Nephron progenitor cell (in vitro differentiated cells): Measurements from ENCODE around the gene CFAP77.
A peak's percentile ranks its signal among the peaks of the same experiment; 100 is the strongest.

Source experiments
- DNase-seq: peaks from one replicate; pipeline ENCODE4 v3.0.0; 2021
- H3K27ac Mint-ChIP-seq: 2 replicates; pipeline ENCODE4 v1.8.0; 2021; ENCODE audit warnings: mild to moderate bottlenecking, moderate library complexity, mixed read lengths
- H3K27me3 Mint-ChIP-seq: 2 replicates; pipeline ENCODE4 v1.8.0; 2021; ENCODE audit warnings: mild to moderate bottlenecking, low read depth, mixed read lengths; ENCODE audit not compliant: poor library complexity
- H3K36me3 Mint-ChIP-seq: 2 replicates; pipeline ENCODE4 v1.8.0; 2021; ENCODE audit warnings: low read depth, mixed read lengths
- H3K4me1 Mint-ChIP-seq: 2 replicates; pipeline ENCODE4 v1.8.0; 2021; ENCODE audit warnings: mixed read lengths
- H3K4me3 Mint-ChIP-seq: 2 replicates; pipeline ENCODE4 v1.8.0; 2021; ENCODE audit warnings: mild to moderate bottlenecking, moderate library complexity, mixed read lengths
- H3K9me3 Mint-ChIP-seq: 2 replicates; pipeline ENCODE4 v1.8.0; 2021; ENCODE audit warnings: mild to moderate bottlenecking, moderate library complexity, mixed read lengths
- CTCF ChIP-seq: fragments of 200-600 bp; sonication (generic); IDR thresholded peaks from 2 replicates; pipeline ENCODE4 v1.5.0; 2021; ENCODE audit warnings: antibody characterized with exemption

The CFAP77 gene

GRCh38 chr9:132401824-132402223 is 8.2 kb upstream of the CFAP77 start:
- H3K36me3 Mint-ChIP-seq: peaks cover 67% of the 10 kb centered on the region
- H3K27me3 Mint-ChIP-seq: peaks cover 2% of the 10 kb centered on the region
- H3K9me3 Mint-ChIP-seq: no peaks in the 10 kb centered on the region
- no peak overlapping the region for H3K4me3 Mint-ChIP-seq
- H3K27ac Mint-ChIP-seq: peak overlapping the region; percentile 65
- TF ChIP-seq CTCF: no peak
- peaks cover 53% of the 10 kb centered on the region for H3K4me1 Mint-ChIP-seq
- no peak for DNase-seq

GRCh38 chr9:132404228-132404881 is 5.7 kb upstream of the CFAP77 start:
- peaks cover 23% of the 10 kb centered on the region for H3K27me3 Mint-ChIP-seq
- peak overlapping the region; percentile 33 for H3K27ac Mint-ChIP-seq
- peak overlapping the region; percentile 49 for H3K4me3 Mint-ChIP-seq
- DNase-seq: no peak
- H3K4me1 Mint-ChIP-seq: peaks cover 51% of the 10 kb centered on the region
- H3K36me3 Mint-ChIP-seq: peaks cover 48% of the 10 kb centered on the region
- H3K9me3 Mint-ChIP-seq: no peaks in the 10 kb centered on the region
- no peak for TF ChIP-seq CTCF

- Mint-ChIP-seq H3K4me1 (peaks cover 55% of the 10 kb centered on the region), H3K27me3 (peaks cover 44% of the 10 kb centered on the region), H3K36me3 (peaks cover 28% of the 10 kb centered on the region), H3K9me3 (no peaks in the 10 kb centered on the region), H3K27ac (peak within 1 kb of the TSS; percentile 65), H3K4me3 (peak within 1 kb of the TSS; percentile 91)
- no peak for TF ChIP-seq CTCF
- DNase-seq: peak; percentile 85
These were observed 3.4 kb upstream of the CFAP77 start, which contains the start of gene TTF1 for GRCh38 chr9:132406554-132407122. TSS of gene TTF1 (minus strand) at chr9:132406840. CDS start at chr9:132402821, 4,019 bp downstream.

GRCh38 chr9:132407196-132407595 is 2.8 kb upstream of the CFAP77 start:
- Mint-ChIP-seq H3K9me3 (no peaks in the 10 kb centered on the region), H3K36me3 (peaks cover 22% of the 10 kb centered on the region), H3K4me3 (peak overlapping the region; percentile 91), H3K27ac (no peak overlapping the region), H3K4me1 (peaks cover 49% of the 10 kb centered on the region), H3K27me3 (peaks cover 50% of the 10 kb centered on the region)
- DNase-seq: no peak
- no peak for TF ChIP-seq CTCF

- DNase-seq: no peak
- H3K9me3 Mint-ChIP-seq: no peaks in the 10 kb centered on the region
- H3K27ac Mint-ChIP-seq: no peak overlapping the region
- H3K4me1 Mint-ChIP-seq: peaks cover 39% of the 10 kb centered on the region
- no peak overlapping the region for H3K4me3 Mint-ChIP-seq
- peaks cover 63% of the 10 kb centered on the region for H3K27me3 Mint-ChIP-seq
- TF ChIP-seq CTCF: no peak
- H3K36me3 Mint-ChIP-seq: peaks cover 11% of the 10 kb centered on the region
These were observed 1.5 kb upstream of the CFAP77 start for GRCh38 chr9:132408521-132408920.

GRCh38 chr9:132410642-132411041 is 631 bp downstream of the CFAP77 start:
- Mint-ChIP-seq H3K4me1 (peaks cover 26% of the 10 kb centered on the region), H3K27me3 (peaks cover 84% of the 10 kb centered on the region), H3K27ac (no peak overlapping the region), H3K9me3 (no peaks in the 10 kb centered on the region), H3K36me3 (no peaks in the 10 kb centered on the region), H3K4me3 (peak overlapping the region; percentile 76)
- no peak for DNase-seq
- no peak for TF ChIP-seq CTCF
